ENCODE results near the gene HOXC11.

HOXC11 gene

DNA sequence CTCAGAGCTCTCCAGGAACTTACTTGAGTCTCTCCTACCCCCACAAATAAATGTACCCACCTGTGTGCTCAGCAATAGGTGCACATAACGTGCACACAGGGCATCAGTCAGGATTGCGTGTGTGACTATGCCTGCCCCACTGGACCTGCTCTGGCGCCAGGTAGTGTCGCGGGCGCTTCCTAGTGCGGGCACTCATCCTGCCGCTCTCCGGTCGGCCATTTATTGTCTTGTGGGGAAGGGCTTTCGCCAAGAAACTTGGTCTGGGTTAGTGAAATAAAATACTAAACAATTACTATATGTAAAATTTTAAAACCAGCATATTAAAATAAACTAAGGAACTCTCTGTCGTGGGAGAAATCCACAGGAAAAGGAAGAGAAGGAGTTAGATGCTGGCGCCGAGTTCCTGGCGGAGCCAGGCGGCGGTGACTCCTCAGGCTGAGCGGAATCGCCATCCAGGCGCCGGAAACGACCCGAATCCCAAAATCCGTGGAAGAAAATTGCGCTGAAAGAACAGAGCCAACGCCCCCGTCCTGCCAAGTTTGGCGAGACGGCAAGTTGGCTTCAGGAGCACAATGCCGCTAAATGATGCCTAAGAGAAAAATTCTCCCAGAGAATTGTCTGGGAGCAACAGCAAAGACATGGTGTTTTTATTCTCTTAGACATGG is 42.2 kb upstream of the HOXC11 start:
- ATAC-seq, result no peak
- TF ChIP-seq ZFP30 (CRISPR knock-in tag; IDR thresholded peaks at IDR 0.05) (no peak), ZNF8 (CRISPR knock-in tag; IDR thresholded peaks at IDR 0.05) (no peak), TCF4 (CRISPR knock-in tag; IDR thresholded peaks at IDR 0.05; ENCODE audit: borderline replicate concordance) (no peak)
- TF ChIP-seq, protein P1, sequence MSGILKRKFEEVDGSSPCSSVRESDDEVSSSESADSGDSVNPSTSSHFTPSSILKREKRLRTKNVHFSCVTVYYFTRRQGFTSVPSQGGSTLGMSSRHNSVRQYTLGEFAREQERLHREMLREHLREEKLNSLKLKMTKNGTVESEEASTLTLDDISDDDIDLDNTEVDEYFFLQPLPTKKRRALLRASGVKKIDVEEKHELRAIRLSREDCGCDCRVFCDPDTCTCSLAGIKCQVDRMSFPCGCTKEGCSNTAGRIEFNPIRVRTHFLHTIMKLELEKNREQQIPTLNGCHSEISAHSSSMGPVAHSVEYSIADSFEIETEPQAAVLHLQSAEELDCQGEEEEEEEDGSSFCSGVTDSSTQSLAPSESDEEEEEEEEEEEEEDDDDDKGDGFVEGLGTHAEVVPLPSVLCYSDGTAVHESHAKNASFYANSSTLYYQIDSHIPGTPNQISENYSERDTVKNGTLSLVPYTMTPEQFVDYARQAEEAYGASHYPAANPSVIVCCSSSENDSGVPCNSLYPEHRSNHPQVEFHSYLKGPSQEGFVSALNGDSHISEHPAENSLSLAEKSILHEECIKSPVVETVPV (CRISPR knock-in tag; IDR thresholded peaks at IDR 0.05), result no peak

DNA sequence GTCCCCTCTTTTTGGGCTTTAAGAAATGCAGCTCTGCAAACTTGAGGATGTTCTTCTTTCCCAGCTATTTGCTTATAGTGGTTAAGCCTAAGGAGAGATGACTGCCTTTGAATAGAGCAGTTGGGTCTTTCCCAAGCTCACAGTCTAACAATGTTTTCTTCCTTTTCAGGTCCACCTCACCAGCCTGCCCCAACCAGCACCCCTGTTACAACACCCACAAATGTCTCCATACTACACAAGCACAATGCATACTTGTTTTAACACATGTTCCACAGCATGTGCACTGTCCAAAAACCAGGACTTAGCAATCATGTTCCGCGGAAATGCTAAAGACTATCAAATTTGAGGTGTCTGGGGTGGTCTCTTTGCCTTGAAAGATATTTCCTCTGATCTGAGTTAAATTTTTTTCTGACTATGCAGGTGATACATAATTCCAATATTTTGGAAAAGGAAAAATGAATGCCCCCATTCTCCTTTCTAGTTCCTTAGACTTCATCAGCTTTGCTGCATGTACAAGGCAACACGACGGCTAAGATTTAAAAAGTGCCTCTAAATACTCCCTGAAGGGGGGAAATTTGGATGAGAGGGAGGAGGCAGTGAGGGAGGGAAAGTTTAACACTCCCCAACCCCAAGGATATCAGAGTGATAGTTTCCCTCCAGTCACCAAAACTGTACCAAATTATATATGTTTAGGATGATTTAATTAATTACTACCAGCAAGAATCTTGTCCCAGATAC is 40.9 kb upstream of the HOXC11 start:
- ATAC-seq, result no peak
- TF ChIP-seq ZFP3 (CRISPR knock-in tag; IDR thresholded peaks at IDR 0.05) (no peak), ESRRG (CRISPR knock-in tag; IDR thresholded peaks at IDR 0.05) (no peak), ZNF565 (CRISPR knock-in tag; conservative IDR thresholded peaks at IDR 0.05; ENCODE audit: low read depth) (no peak), ZNF70 (CRISPR knock-in tag; IDR thresholded peaks at IDR 0.05) (no peak), TCF4 (CRISPR knock-in tag; IDR thresholded peaks at IDR 0.05; ENCODE audit: borderline replicate concordance) (no peak), SNAI2 (CRISPR knock-in tag; IDR thresholded peaks at IDR 0.05) (no peak), TOX (CRISPR knock-in tag; IDR thresholded peaks at IDR 0.05; ENCODE audit: borderline replicate concordance) (no peak), ISL1 (CRISPR knock-in tag; IDR thresholded peaks at IDR 0.05) (no peak), GLIS3 (CRISPR knock-in tag; IDR thresholded peaks at IDR 0.05) (no peak), ARNTL (CRISPR knock-in tag; IDR thresholded peaks at IDR 0.05; ENCODE audit: borderline replicate concordance, low read depth) (no peak), CSDC2 (CRISPR knock-in tag; IDR thresholded peaks at IDR 0.05) (no peak), PPARA (CRISPR knock-in tag; IDR thresholded peaks at IDR 0.05; ENCODE audit: borderline replicate concordance) (no peak), ZC3H10 (CRISPR knock-in tag; IDR thresholded peaks at IDR 0.05) (no peak)
- TF ChIP-seq, protein P2, sequence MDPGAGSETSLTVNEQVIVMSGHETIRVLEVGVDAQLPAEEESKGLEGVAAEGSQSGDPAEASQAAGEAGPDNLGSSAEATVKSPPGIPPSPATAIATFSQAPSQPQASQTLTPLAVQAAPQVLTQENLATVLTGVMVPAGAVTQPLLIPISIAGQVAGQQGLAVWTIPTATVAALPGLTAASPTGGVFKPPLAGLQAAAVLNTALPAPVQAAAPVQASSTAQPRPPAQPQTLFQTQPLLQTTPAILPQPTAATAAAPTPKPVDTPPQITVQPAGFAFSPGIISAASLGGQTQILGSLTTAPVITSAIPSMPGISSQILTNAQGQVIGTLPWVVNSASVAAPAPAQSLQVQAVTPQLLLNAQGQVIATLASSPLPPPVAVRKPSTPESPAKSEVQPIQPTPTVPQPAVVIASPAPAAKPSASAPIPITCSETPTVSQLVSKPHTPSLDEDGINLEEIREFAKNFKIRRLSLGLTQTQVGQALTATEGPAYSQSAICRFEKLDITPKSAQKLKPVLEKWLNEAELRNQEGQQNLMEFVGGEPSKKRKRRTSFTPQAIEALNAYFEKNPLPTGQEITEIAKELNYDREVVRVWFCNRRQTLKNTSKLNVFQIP (CRISPR knock-in tag; IDR thresholded peaks at IDR 0.05; ENCODE audit: borderline replicate concordance, low read depth), result no peak
- TF ChIP-seq, protein P3, sequence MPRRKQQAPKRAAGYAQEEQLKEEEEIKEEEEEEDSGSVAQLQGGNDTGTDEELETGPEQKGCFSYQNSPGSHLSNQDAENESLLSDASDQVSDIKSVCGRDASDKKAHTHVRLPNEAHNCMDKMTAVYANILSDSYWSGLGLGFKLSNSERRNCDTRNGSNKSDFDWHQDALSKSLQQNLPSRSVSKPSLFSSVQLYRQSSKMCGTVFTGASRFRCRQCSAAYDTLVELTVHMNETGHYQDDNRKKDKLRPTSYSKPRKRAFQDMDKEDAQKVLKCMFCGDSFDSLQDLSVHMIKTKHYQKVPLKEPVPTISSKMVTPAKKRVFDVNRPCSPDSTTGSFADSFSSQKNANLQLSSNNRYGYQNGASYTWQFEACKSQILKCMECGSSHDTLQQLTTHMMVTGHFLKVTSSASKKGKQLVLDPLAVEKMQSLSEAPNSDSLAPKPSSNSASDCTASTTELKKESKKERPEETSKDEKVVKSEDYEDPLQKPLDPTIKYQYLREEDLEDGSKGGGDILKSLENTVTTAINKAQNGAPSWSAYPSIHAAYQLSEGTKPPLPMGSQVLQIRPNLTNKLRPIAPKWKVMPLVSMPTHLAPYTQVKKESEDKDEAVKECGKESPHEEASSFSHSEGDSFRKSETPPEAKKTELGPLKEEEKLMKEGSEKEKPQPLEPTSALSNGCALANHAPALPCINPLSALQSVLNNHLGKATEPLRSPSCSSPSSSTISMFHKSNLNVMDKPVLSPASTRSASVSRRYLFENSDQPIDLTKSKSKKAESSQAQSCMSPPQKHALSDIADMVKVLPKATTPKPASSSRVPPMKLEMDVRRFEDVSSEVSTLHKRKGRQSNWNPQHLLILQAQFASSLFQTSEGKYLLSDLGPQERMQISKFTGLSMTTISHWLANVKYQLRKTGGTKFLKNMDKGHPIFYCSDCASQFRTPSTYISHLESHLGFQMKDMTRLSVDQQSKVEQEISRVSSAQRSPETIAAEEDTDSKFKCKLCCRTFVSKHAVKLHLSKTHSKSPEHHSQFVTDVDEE (CRISPR knock-in tag; IDR thresholded peaks at IDR 0.05), result no peak
- TF ChIP-seq, protein P4, sequence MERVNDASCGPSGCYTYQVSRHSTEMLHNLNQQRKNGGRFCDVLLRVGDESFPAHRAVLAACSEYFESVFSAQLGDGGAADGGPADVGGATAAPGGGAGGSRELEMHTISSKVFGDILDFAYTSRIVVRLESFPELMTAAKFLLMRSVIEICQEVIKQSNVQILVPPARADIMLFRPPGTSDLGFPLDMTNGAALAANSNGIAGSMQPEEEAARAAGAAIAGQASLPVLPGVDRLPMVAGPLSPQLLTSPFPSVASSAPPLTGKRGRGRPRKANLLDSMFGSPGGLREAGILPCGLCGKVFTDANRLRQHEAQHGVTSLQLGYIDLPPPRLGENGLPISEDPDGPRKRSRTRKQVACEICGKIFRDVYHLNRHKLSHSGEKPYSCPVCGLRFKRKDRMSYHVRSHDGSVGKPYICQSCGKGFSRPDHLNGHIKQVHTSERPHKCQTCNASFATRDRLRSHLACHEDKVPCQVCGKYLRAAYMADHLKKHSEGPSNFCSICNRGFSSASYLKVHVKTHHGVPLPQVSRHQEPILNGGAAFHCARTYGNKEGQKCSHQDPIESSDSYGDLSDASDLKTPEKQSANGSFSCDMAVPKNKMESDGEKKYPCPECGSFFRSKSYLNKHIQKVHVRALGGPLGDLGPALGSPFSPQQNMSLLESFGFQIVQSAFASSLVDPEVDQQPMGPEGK (CRISPR knock-in tag; IDR thresholded peaks at IDR 0.05; ENCODE audit: borderline replicate concordance), result no peak
- TF ChIP-seq, protein P5, sequence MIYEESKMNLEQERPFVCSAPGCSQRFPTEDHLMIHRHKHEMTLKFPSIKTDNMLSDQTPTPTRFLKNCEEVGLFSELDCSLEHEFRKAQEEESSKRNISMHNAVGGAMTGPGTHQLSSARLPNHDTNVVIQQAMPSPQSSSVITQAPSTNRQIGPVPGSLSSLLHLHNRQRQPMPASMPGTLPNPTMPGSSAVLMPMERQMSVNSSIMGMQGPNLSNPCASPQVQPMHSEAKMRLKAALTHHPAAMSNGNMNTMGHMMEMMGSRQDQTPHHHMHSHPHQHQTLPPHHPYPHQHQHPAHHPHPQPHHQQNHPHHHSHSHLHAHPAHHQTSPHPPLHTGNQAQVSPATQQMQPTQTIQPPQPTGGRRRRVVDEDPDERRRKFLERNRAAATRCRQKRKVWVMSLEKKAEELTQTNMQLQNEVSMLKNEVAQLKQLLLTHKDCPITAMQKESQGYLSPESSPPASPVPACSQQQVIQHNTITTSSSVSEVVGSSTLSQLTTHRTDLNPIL (CRISPR knock-in tag; IDR thresholded peaks at IDR 0.05; ENCODE audit: low read depth), result no peak

DNA sequence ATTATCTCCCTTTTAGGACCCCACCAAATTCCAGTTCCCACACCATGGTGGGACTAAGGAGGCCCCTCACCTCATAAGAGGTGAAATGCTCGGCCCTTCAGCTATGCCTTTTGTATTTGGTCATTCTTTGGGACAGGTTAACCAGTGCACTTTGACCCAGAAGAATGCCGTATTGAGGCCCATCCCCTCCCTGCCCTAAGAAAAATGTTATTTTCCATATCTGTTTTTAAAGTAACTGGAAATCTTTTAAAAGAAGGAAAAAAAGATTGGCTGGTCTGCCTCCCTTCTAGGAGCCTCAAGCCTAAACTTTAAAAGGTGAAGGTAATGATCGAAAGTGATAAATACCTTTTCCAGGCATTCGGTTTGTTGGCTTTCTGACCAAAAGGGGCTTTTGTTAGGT is 40.0 kb upstream of the HOXC11 start:
- ATAC-seq, result no peak
- no peak for TF ChIP-seq ZFP3 (CRISPR knock-in tag; IDR thresholded peaks at IDR 0.05)
- TF ChIP-seq, protein P3 (CRISPR knock-in tag; IDR thresholded peaks at IDR 0.05), result no peak
- TF ChIP-seq, protein P4 (CRISPR knock-in tag; IDR thresholded peaks at IDR 0.05; ENCODE audit: borderline replicate concordance), result no peak
- no peak for TF ChIP-seq ISL1 (CRISPR knock-in tag; IDR thresholded peaks at IDR 0.05)
- TF ChIP-seq, protein P2 (CRISPR knock-in tag; IDR thresholded peaks at IDR 0.05; ENCODE audit: borderline replicate concordance, low read depth), result no peak
